Thyroid gland (tissue), 4 donors: Measurements from ENCODE around the gene LAMA4. TPM values are rescaled to one million over a fixed set of nuclear protein-coding genes. Genes with fewer than 3 reads are reported as not detected.
A peak's percentile ranks its signal among the peaks of the same experiment; 100 is the strongest.

Experiments used
- DNase-seq, 2 donors: peaks; one replicate each; pipeline ENCODE4 v3.0.0-alpha.2; 2019
- H3K27ac ChIP-seq, 3 donors: fragments of 200-600 bp; sonication (generic); 1 replicate in 2 of 3; 2 replicates in 1 of 3; pipeline ENCODE4 v1.5.1; 2016 to 2019; ENCODE audit warnings: mild to moderate bottlenecking in 1 of 3, moderate library complexity in 1 of 3
- H3K27me3 ChIP-seq: fragments of 200-600 bp; sonication (generic); one replicate; pipeline ENCODE4 v1.5.1; 2019
- H3K36me3 ChIP-seq, 2 donors: fragments of 200-600 bp; sonication (generic); one replicate each; pipeline ENCODE4 v1.5.1; 2016 to 2019
- H3K4me1 ChIP-seq, 2 donors: fragments of 200-600 bp; sonication (generic); one replicate each; pipeline ENCODE4 v1.5.1; 2017 to 2019
- H3K4me3 ChIP-seq, 3 donors: fragments of 200-600 bp; sonication (generic); replicated peaks in 1 of 3; 1 replicate in 2 of 3; 2 replicates in 1 of 3; pipeline ENCODE4 v1.5.1; 2016; ENCODE audit warnings: mild to moderate bottlenecking in 1 of 3
- H3K9me3 ChIP-seq: fragments of 200-600 bp; sonication (generic); one replicate; pipeline ENCODE4 v1.5.1; 2017
- POLR2A ChIP-seq, 2 donors: fragments of 450-650 bp; IDR thresholded peaks; one replicate each; pipeline ENCODE4 v1.6.1; 2017; ENCODE audit warnings: antibody characterized with exemption in 2 of 2, mild to moderate bottlenecking in 2 of 2, moderate library complexity in 1 of 2
- WGBS, 2 donors: methylation state at CpG; one replicate each; pipeline ENCODE4 v1.1.5; 2017; 5-methylcytosine and 5-hydroxymethylcytosine counted together
- intact Hi-C: fragments of 100-400 bp; cut with DNase I; formaldehyde crosslinking; loops from one replicate; pipeline ENCODE4 v1.15.1; 2023
- total RNA-seq, 4 donors: library from RNA; depleted of rRNA; stranded (reverse); fragments of >200 nt; gene quantifications; one replicate each; pipeline ENCODE4 v1.2.3, GENCODE V29; 2016
- TF ChIP-seq, protein P1 (sequence below), 6 experiments: fragments of 200-600 bp in 3 of 6; fragments of 450-650 bp in 3 of 6; sonication (generic) in 3 of 6; IDR thresholded peaks; one replicate each; pipeline ENCODE4 v1.5.1; 2016 to 2019; ENCODE audit warnings: antibody characterized with exemption in 6 of 6, mild to moderate bottlenecking in 2 of 6, inconsistent platforms in 1 of 6, moderate library complexity in 1 of 6

The LAMA4 gene
- 10 to 100 TPM; 29.9 to 40.0 (median 35.3) TPM for total RNA-seq

- peak within 1 kb of the TSS; percentile 11 to 49 (median 21) for H3K4me3 ChIP-seq
- H3K27me3 ChIP-seq, result no peaks in the 10 kb centered on the region
- peak in 1 of 2 donors; percentile 49 for TF ChIP-seq POLR2A (IDR thresholded peaks at IDR 0.05)
- TF ChIP-seq, protein P1, sequence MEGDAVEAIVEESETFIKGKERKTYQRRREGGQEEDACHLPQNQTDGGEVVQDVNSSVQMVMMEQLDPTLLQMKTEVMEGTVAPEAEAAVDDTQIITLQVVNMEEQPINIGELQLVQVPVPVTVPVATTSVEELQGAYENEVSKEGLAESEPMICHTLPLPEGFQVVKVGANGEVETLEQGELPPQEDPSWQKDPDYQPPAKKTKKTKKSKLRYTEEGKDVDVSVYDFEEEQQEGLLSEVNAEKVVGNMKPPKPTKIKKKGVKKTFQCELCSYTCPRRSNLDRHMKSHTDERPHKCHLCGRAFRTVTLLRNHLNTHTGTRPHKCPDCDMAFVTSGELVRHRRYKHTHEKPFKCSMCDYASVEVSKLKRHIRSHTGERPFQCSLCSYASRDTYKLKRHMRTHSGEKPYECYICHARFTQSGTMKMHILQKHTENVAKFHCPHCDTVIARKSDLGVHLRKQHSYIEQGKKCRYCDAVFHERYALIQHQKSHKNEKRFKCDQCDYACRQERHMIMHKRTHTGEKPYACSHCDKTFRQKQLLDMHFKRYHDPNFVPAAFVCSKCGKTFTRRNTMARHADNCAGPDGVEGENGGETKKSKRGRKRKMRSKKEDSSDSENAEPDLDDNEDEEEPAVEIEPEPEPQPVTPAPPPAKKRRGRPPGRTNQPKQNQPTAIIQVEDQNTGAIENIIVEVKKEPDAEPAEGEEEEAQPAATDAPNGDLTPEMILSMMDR (IDR thresholded peaks at IDR 0.05), result no peak
- H3K27ac ChIP-seq, result peak within 1 kb of the TSS; percentile 14 to 81 (median 80)
- 8 to 14% methylated on average over 27 to 42 of the region's 52 CpGs for WGBS, 2 donors
- H3K36me3 ChIP-seq, result no peaks in the 10 kb centered on the region
- H3K4me1 ChIP-seq, result peaks cover 0 to 6% of the 10 kb centered on the region in 2 donors
- peak; percentile 50 to 61 for DNase-seq
- intact Hi-C loops, result no loop called here
- no peaks in the 10 kb centered on the region for H3K9me3 ChIP-seq
These were observed at the start of gene LAMA4 for GRCh38 chr6:112253841-112254816. LAMA4 (minus strand) TSS chr6:112254567; CDS start chr6:112254150, 417 bp downstream.

- WGBS, 2 donors, result 84 to 91% methylated on average over 3 of the region's 3 CpGs
- intact Hi-C loops, result no loop called here
These were observed 47.9 kb upstream of the LAMA4 start for GRCh38 chr6:112302142-112302705.

GRCh38 chr6:112300896-112301295 lies 46.5 kb upstream of the LAMA4 start:
- Histone ChIP-seq H3K4me1 (no peaks in the 10 kb centered on the region), H3K4me3 (no peak overlapping the region), H3K9me3 (no peaks in the 10 kb centered on the region), H3K36me3 (no peaks in the 10 kb centered on the region), H3K27ac (no peak overlapping the region), H3K27me3 (no peaks in the 10 kb centered on the region)
- DNase-seq, result no peak
- TF ChIP-seq, protein P1 (IDR thresholded peaks at IDR 0.05), result no peak
- TF ChIP-seq POLR2A (IDR thresholded peaks at IDR 0.05), result no peak
- intact Hi-C loops, result no loop called here

More at GRCh38 chr6:112302142-112302705, 47.9 kb upstream of the LAMA4 start:
- TF ChIP-seq, protein P1 (IDR thresholded peaks at IDR 0.05), result no peak
- TF ChIP-seq POLR2A (IDR thresholded peaks at IDR 0.05), result no peak
- Histone ChIP-seq H3K4me3 (no peak overlapping the region), H3K36me3 (no peaks in the 10 kb centered on the region), H3K27me3 (no peaks in the 10 kb centered on the region), H3K27ac (no peak overlapping the region), H3K9me3 (no peaks in the 10 kb centered on the region), H3K4me1 (no peaks in the 10 kb centered on the region)
- DNase-seq, result no peak

GRCh38 chr6:112298816-112299281 lies 44.5 kb upstream of the LAMA4 start:
- Histone ChIP-seq H3K4me1 (no peaks in the 10 kb centered on the region), H3K36me3 (no peaks in the 10 kb centered on the region), H3K27ac (peak overlapping the region in 1 of 3 donors; percentile 43), H3K4me3 (no peak overlapping the region), H3K9me3 (no peaks in the 10 kb centered on the region), H3K27me3 (no peaks in the 10 kb centered on the region)
- no peak for DNase-seq
- intact Hi-C loops, result no loop called here
- no peak for TF ChIP-seq POLR2A (IDR thresholded peaks at IDR 0.05)
- TF ChIP-seq, protein P1 (IDR thresholded peaks at IDR 0.05), result no peak
- WGBS, 2 donors, result 94 to 95% methylated on average over 1 of the region's 1 CpG
